SJCRH30 (cell line): ENCODE measurements around the gene SIPA1L3. TPM values are rescaled to one million over a fixed set of nuclear protein-coding genes. Genes with fewer than 3 reads are reported as not detected.

Experiments
- DNase-seq, 2 experiments: peaks; one replicate each; pipeline ENCODE4 v3.0.0-alpha.2; 2015 to 2020
- H3K27ac ChIP-seq: fragments of 250-450 bp; sonication (Bioruptor Pico); 2 replicates; pipeline ENCODE4 v1.5.1; 2020; ENCODE audit warnings: mild to moderate bottlenecking, moderate library complexity
- H3K27me3 ChIP-seq: fragments of 250-450 bp; sonication (Bioruptor Pico); 2 replicates; pipeline ENCODE4 v1.5.1; 2020; ENCODE audit warnings: mild to moderate bottlenecking, moderate library complexity
- H3K36me3 ChIP-seq: fragments of 250-450 bp; sonication (Bioruptor Pico); 2 replicates; pipeline ENCODE4 v1.5.1; 2020; ENCODE audit warnings: mild to moderate bottlenecking, moderate library complexity
- H3K4me1 ChIP-seq: fragments of 250-450 bp; sonication (Bioruptor Pico); 2 replicates; pipeline ENCODE4 v1.5.1; 2020; ENCODE audit warnings: mild to moderate bottlenecking, moderate library complexity
- H3K4me3 ChIP-seq: fragments of 250-450 bp; sonication (Bioruptor Pico); 2 replicates; pipeline ENCODE4 v1.5.1; 2020; ENCODE audit warnings: mild to moderate bottlenecking, moderate library complexity
- H3K9me3 ChIP-seq: fragments of 250-450 bp; sonication (Bioruptor Pico); replicated peaks from 2 replicates; pipeline ENCODE4 v1.5.1; 2020; ENCODE audit warnings: mild to moderate bottlenecking, moderate library complexity
- total RNA-seq: library from RNA; depleted of rRNA; stranded (reverse); fragments of >200 nt; shearing (Covaris generic); gene quantifications from 2 replicates; pipeline ENCODE4 v1.2.3, GENCODE V29; 2014

The SIPA1L3 gene
- total RNA-seq, 1 experiment from 2014 or later: 19.8 TPM

DNA sequence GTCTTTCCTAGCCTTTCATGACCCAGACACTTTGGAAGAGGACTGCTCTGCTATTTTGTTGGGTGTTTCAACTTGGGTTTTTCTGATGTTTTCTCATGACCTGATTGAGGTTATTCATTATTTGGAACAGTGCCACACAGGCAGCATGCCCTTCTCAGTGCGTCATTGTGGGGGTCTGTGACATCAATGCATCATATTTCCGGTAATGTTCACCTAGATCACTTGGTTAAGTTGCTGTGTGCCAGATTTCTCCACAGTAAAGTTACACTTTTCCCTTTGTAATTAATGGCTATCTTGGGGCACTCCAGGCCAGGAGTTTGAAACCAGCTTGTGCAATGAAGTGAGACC lies 124.4 kb downstream of the SIPA1L3 start:
- no peak overlapping the region for H3K27ac ChIP-seq
- H3K4me1 ChIP-seq: peaks cover 11% of the 10 kb centered on the region
- DNase-seq: no peak

DNA sequence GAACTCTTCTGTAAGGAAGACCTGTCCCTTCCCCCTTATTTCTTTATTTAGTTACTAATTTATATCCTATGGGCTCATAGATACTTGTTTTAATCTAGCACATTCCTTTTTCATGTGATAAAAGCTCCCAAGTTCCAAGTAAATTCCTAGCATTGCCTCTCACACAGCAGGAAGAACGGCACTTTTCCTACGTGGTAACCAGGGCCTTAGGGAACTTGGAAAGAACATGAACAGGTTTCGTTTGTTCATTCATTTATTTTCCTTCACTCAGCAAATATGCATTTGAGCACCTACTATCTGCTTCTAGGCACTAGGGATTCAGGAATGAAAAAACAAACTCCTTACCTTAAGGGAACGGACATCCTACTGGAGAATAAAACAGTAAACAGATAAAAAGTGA lies 125.1 kb downstream of the SIPA1L3 start:
- Histone ChIP-seq H3K4me1 (peaks cover 18% of the 10 kb centered on the region), H3K36me3 (peaks cover 7% of the 10 kb centered on the region; the same call in 1 of the 2 replicates), H3K9me3 (no peaks in the 10 kb centered on the region), H3K4me3 (no peak overlapping the region), H3K27me3 (no peaks in the 10 kb centered on the region), H3K27ac (no peak overlapping the region)
- DNase-seq: no peak

More for the DNA sequence above, 124.4 kb downstream of the SIPA1L3 start:
- Histone ChIP-seq H3K9me3 (no peaks in the 10 kb centered on the region), H3K36me3 (peaks cover 7% of the 10 kb centered on the region), H3K4me3 (no peak overlapping the region), H3K27me3 (no peaks in the 10 kb centered on the region)

DNA sequence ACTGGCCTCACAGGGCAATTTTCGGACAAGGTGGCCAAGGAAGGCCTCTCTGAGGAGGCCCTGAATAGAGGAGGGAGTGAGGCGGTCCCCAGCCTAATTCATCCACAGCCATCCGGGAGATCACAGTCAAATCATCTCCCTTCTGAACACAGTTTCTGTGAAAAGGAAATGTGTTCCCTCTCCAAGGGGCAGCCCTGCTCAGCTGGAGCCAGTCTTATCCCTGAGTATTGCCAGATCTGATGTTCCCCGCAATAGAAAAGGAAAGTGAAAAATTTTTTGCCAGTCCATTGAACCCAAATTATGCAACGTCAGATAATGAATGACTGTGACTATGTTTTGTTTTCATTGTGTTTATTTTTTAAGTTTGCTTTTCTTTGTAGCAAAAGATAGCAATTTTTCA lies 125.9 kb downstream of the SIPA1L3 start:
- Histone ChIP-seq H3K9me3 (no peaks in the 10 kb centered on the region), H3K27ac (no peak overlapping the region), H3K4me3 (no peak overlapping the region), H3K27me3 (no peaks in the 10 kb centered on the region), H3K4me1 (peaks cover 22% of the 10 kb centered on the region), H3K36me3 (peaks cover 7% of the 10 kb centered on the region; the same call in 1 of the 2 replicates)
- DNase-seq: no peak

DNA sequence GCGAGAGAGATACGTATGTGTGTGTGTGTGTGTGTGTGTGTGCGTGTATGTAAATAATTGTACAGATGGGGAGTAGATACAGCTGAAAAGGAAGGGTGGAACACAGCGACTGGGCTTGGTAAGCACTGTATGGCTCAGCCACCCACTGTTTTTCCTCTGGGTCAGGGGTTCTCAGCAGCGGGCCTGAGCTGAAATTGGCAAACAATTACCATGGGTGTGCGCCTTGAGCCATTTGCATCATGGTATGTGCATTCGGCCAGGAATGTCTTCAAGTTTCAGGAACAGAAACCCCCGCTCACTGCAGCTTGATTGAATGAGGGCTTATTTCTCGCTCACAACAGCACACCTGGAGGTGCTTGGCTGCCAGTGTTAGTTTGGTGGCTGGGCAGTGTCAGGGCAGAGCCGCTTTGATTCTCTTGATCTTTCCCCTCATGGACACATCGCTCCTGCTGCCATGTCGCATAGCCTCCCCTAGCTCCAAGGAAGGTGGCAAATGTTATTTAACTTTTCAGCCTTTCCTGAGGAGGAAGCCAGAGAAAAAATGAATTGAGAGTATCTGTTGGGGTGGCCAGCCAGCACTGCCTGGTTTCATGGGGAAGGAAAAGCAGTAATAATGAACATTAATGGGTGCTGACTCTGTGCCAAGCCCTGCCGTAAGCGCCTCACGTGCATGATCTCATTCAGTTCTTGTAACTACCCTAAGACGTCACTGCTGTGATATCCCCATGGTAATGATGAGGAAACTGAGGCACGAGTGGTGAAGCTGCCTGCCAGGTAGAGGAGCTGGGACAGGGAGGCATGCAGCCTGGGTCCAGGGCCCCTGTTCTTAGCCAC lies 126.9 kb downstream of the SIPA1L3 start:
- Histone ChIP-seq H3K4me3 (no peak overlapping the region), H3K9me3 (no peaks in the 10 kb centered on the region), H3K4me1 (peaks cover 22% of the 10 kb centered on the region), H3K36me3 (peaks cover 7% of the 10 kb centered on the region; the same call in 1 of the 2 replicates), H3K27me3 (no peaks in the 10 kb centered on the region), H3K27ac (no peak overlapping the region)
- DNase-seq: no peak

DNA sequence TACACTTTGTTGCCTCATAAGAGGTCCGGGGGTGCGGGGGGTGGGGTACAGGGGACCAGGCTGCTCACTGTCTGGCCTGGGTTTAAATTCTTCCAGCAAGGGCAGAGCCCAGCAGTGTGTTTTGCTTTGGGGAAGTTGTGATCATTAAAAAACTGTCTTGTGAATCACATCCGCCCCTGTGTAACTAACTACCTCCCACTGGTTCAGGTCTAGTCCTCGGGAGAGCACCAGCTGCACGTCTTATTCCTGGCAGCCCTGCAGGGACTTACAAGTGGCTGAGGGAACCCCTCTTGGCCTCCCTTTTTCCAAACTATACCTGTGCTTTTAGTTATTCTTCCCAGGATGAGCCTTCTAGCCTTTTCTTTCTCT lies 127.5 kb downstream of the SIPA1L3 start:
- H3K27ac ChIP-seq: no peak overlapping the region
- H3K27me3 ChIP-seq: no peaks in the 10 kb centered on the region

DNA sequence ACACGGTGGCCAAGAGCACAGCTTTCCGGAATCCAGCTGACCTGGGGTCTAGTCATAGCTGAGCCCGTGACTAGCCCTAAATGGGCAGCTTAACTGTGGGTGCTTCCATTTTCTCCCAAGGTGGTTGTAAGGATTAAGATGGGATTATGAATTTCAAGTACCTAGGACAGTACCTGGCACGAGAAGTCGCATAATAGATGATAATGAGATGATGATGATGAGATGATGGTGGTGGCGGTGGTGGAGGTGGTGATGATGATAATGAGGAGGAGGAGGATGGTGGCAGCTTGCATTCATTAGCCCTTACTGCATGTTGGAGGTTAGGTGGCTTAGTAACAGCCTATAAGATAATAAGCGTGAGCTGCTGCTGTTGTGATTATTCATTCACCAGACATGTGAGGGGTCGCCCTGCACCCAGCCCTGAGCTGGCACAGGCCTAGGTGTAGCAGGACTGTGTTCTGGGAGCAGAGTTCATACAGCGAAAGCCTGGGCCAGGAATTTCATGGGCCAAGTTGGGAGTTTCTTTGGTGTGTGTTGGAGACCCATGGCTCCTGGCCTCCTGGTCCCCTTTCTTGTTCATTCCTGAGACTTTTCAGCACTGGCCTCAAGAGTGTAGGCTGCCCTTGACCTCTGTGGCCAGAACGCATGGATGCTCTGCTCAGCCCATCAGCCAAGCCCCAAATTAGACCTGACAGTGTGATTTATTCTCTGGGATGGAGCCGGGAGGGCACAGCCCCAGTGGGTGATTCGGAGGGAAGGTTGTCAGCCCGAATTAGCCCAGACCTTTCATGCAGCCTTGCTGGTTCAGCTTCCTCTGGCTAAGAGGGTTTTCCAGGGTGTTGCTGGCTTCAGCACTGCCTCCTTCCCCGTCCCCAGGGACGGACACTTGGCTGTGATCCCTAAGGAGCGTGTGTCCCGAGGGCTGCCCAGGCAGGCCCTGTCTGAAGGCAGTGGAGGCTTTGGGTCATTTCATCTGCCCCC lies 128.8 kb downstream of the SIPA1L3 start:
- H3K27me3 ChIP-seq: no peaks in the 10 kb centered on the region
- 0 out of 2 replicates have a peak, but pooled peaks cover 2% of the 10 kb centered on the region for H3K36me3 ChIP-seq
- DNase-seq: peak; percentile 23 to 35
- H3K9me3 ChIP-seq: no peaks in the 10 kb centered on the region
- H3K4me1 ChIP-seq: peaks cover 22% of the 10 kb centered on the region
- no peak overlapping the region; the same call in 1 of the 2 replicates for H3K27ac ChIP-seq
- no peak overlapping the region for H3K4me3 ChIP-seq

More for the DNA sequence above, 127.5 kb downstream of the SIPA1L3 start:
- Histone ChIP-seq H3K4me1 (peaks cover 22% of the 10 kb centered on the region), H3K36me3 (peaks cover 7% of the 10 kb centered on the region; the same call in 1 of the 2 replicates), H3K4me3 (no peak overlapping the region), H3K9me3 (no peaks in the 10 kb centered on the region)
- DNase-seq: no peak

DNA sequence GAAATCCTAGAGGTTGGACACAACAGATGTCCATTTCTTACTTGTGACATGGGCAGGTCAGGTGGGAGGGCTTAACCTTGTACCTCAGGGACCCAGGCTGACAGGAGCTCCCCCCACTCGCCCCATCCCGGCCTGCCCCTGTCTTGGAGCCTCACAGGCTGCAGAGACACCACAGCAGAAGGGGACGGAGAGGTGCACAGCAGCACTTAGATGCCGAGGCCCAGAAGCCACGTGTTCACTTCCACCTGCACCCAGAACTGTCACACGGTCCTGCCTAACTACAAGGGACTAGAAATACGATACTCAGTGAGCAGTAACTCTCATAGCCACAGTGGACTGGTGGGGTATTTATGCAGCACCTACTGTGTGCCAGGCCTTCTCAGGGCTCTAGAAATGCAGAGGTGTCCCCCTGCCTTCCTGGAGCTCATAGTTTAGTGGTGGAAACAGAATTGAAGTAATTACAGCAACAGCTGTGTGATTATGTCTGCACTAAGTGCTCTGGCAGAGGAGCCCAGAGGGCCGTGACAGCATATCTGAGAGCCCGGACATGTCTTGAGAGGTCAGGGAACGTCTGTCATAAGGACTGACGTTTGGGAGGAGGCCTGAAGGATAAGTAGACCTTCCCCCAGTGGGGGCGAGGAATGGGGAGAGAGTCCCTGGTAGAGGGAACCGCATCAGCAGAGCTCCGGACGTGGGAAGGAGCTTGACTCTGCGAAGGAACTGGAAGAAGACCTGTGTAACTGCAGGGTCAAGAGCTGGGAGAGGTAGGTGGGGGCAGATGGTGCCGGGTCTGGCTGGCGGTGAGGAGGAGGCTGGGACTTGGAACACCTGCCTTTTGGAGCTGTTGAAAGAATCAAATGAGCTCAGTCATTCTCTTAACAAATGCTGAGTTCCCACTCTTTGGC lies 130.0 kb downstream of the SIPA1L3 start:
- H3K4me3 ChIP-seq: no peak overlapping the region
- H3K27ac ChIP-seq: peak overlapping the region; percentile 30

DNA sequence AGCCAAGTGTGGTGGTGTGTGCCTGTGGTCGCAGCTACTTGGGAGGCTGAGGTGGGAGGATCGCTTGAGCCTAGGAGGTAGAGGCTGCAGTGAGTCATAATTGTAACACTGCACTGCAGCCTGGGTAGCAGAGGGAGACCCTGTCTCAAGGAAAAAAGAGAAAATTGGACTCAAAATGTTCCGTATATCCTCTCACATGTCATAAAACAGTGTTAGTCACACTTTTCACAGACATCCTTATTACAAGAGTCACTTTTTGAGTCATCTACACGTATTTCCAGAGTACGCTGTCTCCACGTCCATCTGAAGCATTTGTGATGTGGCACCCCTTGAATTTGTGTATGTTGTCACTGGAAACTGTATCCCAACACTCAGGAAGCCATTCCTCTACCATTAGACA lies 133.0 kb downstream of the SIPA1L3 start:
- Histone ChIP-seq H3K4me3 (no peak overlapping the region), H3K36me3 (no peaks in the 10 kb centered on the region), H3K27me3 (no peaks in the 10 kb centered on the region), H3K27ac (no peak overlapping the region), H3K9me3 (peaks cover 5% of the 10 kb centered on the region; the same call in 1 of the 2 replicates), H3K4me1 (peaks cover 22% of the 10 kb centered on the region)
- no peak for DNase-seq

More for the DNA sequence above, 130.0 kb downstream of the SIPA1L3 start:
- Histone ChIP-seq H3K4me1 (peaks cover 22% of the 10 kb centered on the region), H3K36me3 (0 out of 2 replicates have a peak, but pooled peaks cover 2% of the 10 kb centered on the region), H3K27me3 (no peaks in the 10 kb centered on the region), H3K9me3 (no peaks in the 10 kb centered on the region)
- DNase-seq: peak; percentile 41 to 57

DNA sequence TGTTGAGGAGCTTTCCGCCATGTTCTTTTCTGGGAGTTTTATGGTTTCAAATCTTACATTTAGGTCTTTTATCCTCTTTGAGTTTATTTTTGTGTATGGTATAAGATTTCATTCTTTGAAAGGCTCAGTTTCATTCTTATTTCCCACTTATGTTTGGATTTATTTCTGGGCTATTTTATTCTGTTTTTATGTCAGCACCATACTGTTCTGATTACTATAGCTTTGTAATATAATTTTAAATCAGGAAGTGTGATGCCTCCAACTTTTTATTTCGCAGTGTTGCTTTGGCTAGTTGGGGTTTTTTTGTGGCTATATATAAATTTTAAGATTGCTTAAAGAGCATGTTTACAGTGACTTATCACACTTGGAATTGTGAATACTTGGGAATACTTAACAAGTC lies 135.1 kb downstream of the SIPA1L3 start:
- Histone ChIP-seq H3K9me3 (peaks cover 5% of the 10 kb centered on the region; the same call in 1 of the 2 replicates), H3K27me3 (no peaks in the 10 kb centered on the region), H3K36me3 (no peaks in the 10 kb centered on the region), H3K27ac (no peak overlapping the region), H3K4me3 (no peak overlapping the region), H3K4me1 (peaks cover 7% of the 10 kb centered on the region)
- no peak for DNase-seq

DNA sequence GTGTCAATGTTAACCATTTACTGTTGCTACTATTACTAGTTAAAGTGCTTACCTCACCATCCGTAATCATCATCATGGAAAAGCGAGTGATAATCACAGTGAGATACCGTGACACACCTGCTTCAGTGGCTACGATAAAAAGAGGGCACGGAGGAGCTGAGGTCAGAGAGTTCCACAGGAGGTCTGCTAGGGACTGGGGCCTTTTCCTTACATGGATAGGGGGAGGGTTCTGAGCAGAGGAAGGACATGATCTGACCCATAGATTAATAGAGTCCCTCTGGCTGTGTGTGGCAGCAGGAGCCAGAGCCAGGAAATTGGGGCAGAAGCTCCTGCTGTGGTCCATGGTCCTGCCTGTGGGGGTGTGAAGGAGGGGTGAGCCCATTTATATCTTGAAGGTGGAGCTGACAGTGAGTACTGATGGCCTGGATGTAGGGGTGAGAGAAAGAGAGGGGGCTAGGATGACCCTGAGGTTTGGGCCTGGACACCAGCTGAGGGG lies 136.7 kb downstream of the SIPA1L3 start:
- no peak overlapping the region for H3K4me3 ChIP-seq
- H3K27me3 ChIP-seq: no peaks in the 10 kb centered on the region
- H3K36me3 ChIP-seq: no peaks in the 10 kb centered on the region
- H3K4me1 ChIP-seq: peaks cover 19% of the 10 kb centered on the region
- DNase-seq: no peak
- peaks cover 5% of the 10 kb centered on the region; the same call in 1 of the 2 replicates for H3K9me3 ChIP-seq
- no peak overlapping the region for H3K27ac ChIP-seq

DNA sequence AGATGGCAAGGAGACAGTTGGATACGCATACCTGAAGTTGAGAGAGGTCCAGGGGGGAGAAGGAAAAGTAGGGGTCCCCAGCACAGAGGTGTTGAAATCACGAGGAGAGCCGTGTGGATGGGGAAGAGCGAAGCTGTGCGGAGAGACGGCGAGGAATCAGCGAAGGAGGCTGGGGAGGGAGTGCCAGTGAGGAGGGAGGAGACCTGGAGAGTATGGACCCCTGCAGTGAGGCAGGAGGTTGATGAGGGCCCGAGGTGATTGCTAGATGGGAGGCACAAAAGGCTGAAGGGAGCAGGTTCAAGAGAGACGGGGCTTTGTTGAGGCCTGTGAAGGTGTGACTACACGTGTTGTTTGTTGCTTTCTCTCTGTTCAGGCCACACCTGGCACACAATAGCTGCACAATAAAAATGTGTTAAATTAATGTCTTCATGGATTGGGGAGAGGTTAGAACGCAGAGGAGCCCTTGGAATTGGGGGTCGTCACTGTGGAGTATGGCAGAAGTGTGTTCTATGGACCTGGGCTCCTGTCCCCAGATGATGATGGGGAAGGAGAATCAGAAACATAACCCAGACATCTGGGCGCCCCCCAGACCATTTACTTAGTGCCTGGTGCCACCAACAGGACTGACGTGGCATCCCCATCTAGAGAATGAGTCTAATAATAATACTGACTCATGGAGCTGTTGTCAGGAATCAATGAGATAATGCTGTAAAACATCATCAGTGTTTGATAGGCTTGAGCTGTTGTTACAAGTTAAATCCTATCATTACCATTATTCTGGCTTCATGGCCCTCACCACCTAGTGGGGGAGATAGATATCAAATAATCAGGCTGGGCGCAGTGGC lies 137.5 kb downstream of the SIPA1L3 start:
- H3K36me3 ChIP-seq: no peaks in the 10 kb centered on the region
- peaks cover 5% of the 10 kb centered on the region; the same call in 1 of the 2 replicates for H3K9me3 ChIP-seq
- no peak overlapping the region for H3K4me3 ChIP-seq
- DNase-seq: no peak
- no peaks in the 10 kb centered on the region for H3K27me3 ChIP-seq
- no peak overlapping the region for H3K27ac ChIP-seq
- H3K4me1 ChIP-seq: peaks cover 21% of the 10 kb centered on the region

DNA sequence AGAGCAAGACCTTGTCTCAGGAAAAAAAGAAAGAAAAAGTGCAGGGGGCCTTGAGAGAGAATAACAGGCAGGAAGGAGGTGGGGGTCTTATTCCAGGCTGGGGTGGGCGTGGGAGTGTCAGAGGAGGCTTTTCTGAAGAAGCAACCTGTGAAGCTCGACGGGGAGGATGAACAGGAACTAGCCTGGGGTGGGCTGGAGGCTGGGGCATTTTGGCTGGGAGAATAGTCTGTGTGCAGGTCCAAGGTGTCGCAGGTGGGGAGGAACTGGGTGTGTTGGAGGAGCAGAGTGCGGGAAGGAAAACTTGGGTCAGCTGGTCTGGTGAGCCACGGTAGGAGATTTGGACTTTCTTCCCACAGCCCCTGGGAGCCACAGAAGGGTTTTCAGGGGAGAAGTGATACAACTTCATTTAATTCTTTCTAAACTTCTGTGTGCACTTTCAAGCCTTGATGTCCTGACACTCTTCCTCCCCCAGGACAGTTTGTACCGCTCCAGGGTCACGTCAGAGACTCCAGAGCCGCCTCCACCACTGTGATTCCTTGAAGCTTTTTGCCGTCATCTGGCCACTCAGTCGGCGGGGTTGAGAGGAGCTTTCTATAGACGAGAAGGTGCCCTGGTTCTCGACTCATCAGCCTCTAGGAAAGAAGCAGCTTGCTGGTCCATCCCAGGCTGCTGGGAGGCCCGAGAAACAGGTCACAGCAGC lies 138.7 kb downstream of the SIPA1L3 start:
- H3K27ac ChIP-seq: no peak overlapping the region
- H3K4me1 ChIP-seq: peaks cover 21% of the 10 kb centered on the region
- no peaks in the 10 kb centered on the region for H3K36me3 ChIP-seq
- H3K9me3 ChIP-seq: peaks cover 5% of the 10 kb centered on the region; the same call in 1 of the 2 replicates
- DNase-seq: no peak
- no peak overlapping the region for H3K4me3 ChIP-seq
- no peaks in the 10 kb centered on the region for H3K27me3 ChIP-seq
